GM12891 (cell line): ENCODE measurements around the gene UFD1.

Source experiments
- PAX5 ChIP-seq: IDR thresholded peaks from 2 replicates; pipeline ENCODE4 v1.6.1; 2011; ENCODE audit warnings: low read length, moderate library complexity, mild to moderate bottlenecking; ENCODE audit not compliant: insufficient read depth, severe bottlenecking
- POLR2A ChIP-seq: IDR thresholded peaks from 2 replicates; pipeline ENCODE4 v1.6.1; 2011; ENCODE audit warnings: low read depth, low read length, control low read depth
- POLR2AphosphoS5 ChIP-seq: IDR thresholded peaks from 2 replicates; pipeline ENCODE4 v1.6.1; 2011; ENCODE audit warnings: low read depth, low read length, control low read depth
- TAF1 ChIP-seq: IDR thresholded peaks from 2 replicates; pipeline ENCODE4 v1.6.1; 2011; ENCODE audit warnings: low read depth, low read length, control low read depth

DNA sequence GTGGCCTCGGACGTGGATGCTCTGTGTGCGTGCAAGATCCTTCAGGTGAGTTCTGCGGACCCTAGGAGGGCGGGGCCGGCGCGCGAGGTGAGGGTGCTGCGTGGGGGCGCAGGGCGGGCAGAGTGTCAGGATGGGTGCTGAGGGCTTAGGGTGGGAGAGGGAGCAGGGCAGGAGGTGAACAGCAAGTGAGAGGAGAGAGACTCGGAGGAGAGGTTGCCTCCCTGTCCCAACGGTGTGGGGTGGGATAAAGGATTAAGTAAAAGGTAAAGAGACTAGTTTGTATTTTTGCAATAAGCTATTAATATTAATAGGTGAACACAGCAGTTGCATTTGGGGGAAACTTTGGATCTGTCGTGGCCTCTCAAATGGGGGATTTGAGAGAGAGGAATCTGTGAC is 1.2 kb upstream of the UFD1 start:
- no peak for TF ChIP-seq POLR2AphosphoS5
- TF ChIP-seq PAX5, result no peak
- no peak for TF ChIP-seq TAF1
- no peak for TF ChIP-seq POLR2A
